ENCODE measurements around the gene GAREM1.

GRCh38 chr18:32372047-32372380 lies 98.7 kb downstream of the GAREM1 start:
- TF ChIP-seq POLR2AphosphoS5 (IDR thresholded peaks at IDR 0.05; ENCODE audit: low read depth, low read length) = no peak
- no peak for TF ChIP-seq POLR2A (IDR thresholded peaks at IDR 0.05; ENCODE audit: control extremely low read depth in 1 of 2, low read depth in 2 of 2, low read length in 2 of 2)
- no peak for TF ChIP-seq CTCF (IDR thresholded peaks at IDR 0.05; ENCODE audit: control extremely low read depth in 1 of 3, insufficient read depth in 1 of 3, low read depth in 1 of 3, low read length in 3 of 3)
- no peak for TF ChIP-seq ZNF274 (IDR thresholded peaks at IDR 0.05; ENCODE audit: borderline replicate concordance, extremely low read depth, low read length)
- no peak for TF ChIP-seq JUND (IDR thresholded peaks at IDR 0.05; ENCODE audit: low read length)
- no peak for TF ChIP-seq BCL11A (IDR thresholded peaks at IDR 0.05; ENCODE audit: low read depth in 2 of 2, low read length in 2 of 2)
- no peak for TF ChIP-seq PHF8 (conservative IDR thresholded peaks at IDR 0.05; ENCODE audit: low read depth, low read length)
- TF ChIP-seq GTF2F1 (IDR thresholded peaks at IDR 0.05; ENCODE audit: borderline replicate concordance, low read depth, low read length) = no peak
- TF ChIP-seq RXRA (IDR thresholded peaks at IDR 0.05; ENCODE audit: insufficient read depth, low read depth, low read length) = no peak
- TF ChIP-seq RAD21 (IDR thresholded peaks at IDR 0.05 in 1 of 2, conservative IDR thresholded peaks at IDR 0.05 in 1 of 2; ENCODE audit: low read depth in 2 of 2, low read length in 2 of 2) = no peak
- TF ChIP-seq EZH2 (IDR thresholded peaks at IDR 0.05; ENCODE audit: low read depth, low read length, severe bottlenecking) = no peak

All from H1 (cell line).